Muscle of back (tissue), 11 donors: ENCODE measurements around the gene CCDC63. TPM values are rescaled to one million over a fixed set of nuclear protein-coding genes. Genes with fewer than 3 reads are reported as not detected.

ENCODE experiments used
- DNase-seq, 3 donors: peaks; one replicate each; pipeline versions ENCODE4 v3.0.0 to v3.0.0-alpha.2; 2013
- polyA plus RNA-seq, 10 donors: library from polyadenylated mRNA; unstranded; fragments of 120-200 nt; gene quantifications; one replicate each; pipeline ENCODE4 v1.2.1, GENCODE V29; 2013; ENCODE audit not compliant: insufficient read length in 10 of 10

Gene CCDC63
- polyA plus RNA-seq, 10 donors, result 0.13 to 0.18 (median 0.16) TPM; not detected in 6

DNA sequence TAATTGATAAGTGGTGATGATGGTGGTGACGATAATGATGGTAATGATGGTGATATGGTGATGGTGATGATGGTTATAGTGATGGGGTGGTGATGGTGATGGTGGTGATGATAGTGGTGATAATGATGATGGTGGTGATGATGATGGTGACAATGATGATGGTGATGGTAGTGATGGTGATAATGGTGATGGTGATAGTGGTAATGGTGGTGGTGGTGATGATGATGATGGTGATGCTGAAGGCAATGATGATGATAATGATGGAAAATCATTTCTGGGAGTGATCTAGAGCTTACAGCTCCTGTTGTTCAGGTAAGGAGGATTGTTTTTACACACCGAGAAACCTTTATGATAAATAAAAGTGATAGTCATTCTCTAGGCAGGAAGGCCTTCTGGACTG lies 33.9 kb downstream of the CCDC63 start:
- DNase-seq, result no peak

DNA sequence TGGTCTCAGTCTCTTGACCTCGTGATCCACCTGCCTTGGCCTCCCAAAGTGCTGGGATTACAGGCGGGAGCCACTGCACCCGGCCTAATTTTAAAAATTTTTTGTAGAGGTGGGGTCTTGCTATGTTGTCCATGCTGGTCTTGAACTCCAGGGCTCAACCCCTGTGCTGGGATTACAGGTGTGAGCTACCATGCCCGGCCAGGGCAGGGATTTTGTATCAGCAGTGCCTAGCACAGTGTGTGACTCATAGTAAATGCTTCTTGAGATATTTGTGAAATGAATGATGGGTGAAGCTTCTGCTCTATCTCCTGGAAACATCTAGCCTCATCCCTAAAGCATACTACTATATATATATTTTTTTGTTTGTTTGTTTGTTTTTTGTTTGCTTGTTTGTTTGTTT lies 36.5 kb downstream of the CCDC63 start:
- no peak for DNase-seq

DNA sequence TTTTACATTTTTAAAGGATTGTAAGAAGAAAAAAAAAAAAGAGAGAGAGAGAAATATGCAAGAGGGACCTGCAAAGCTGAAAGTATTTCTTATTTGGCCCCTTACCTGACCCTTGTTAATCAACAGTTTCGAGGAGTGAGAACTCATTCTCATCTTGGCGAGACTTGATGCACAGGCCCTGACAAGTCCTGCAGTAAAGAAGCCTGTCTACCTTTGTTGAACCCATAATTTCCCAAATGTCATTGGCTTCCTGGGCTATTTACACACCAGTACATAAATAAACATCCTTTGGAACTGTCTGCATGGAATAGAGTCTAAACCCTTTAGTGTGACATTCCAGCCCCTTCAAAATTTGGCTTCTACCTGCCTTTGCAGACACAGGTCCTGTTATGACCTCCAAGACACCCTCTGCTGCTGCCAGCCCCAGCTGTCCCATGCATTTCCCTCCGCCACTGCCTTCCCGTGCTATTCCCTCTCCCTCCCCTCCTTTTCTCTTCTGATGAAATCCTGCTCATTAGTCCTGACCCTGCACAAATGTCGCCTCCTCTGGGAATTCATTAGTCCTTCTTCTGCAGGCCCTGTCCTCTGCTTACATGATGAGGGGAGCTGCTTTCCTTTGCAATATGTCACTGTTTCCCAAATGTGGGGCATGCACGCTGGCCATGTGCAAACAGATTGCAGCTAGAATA lies 38.5 kb downstream of the CCDC63 start:
- no peak for DNase-seq

DNA sequence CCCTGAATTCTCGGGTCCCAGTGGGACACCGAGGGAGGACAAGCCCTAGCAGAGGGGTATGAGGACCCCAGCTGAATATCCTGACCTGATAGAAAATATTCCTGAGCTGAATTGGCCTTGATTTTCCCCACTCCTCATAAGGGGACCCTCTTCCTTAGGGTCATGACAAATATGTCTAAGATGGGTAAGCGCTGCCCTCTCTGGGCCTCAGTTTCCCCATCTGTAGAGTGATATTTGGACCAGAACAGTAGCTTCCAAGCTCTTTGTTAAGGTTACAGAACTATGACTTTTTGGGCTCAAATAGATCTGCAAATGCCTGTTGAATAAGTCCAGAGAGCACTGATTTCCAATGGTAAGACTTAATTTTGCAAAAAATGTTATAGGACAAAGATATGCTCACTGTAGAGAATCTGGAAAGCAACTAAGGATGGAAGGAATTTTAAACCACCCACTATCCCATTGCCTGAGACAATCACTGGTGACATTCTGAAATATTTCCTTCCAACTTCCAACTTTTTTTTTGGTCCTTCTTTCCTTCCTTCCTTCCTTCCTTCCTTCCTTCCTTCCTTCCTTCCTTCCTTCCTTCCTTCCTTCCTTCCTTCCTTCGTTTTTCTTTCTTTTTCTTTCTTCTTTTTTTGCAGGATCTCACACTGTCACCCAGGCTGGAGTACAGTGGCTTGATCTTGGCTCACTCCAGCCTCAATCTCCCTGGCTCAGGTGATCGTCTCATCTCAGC lies 41.6 kb downstream of the CCDC63 start:
- no peak for DNase-seq

DNA sequence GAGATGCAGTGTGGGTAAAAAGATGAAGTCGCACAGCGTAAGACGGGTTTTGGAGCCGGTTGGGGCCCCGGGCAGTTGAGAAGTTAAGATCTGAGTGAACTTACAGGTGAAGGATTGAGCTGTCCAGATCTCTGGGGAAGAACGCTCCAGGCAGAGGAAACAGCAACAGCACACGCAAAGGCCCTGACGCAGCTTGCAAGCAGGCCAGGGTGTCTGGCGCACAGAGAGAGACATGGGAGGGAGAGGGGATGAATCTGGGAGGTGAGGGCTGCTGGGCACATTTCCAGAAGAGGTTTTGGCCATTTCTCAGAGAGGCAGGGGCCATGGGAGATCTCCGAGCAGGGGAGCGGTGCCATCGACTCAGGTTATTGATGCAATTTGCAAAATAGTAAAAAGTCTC lies 42.6 kb downstream of the CCDC63 start:
- no peak for DNase-seq

DNA sequence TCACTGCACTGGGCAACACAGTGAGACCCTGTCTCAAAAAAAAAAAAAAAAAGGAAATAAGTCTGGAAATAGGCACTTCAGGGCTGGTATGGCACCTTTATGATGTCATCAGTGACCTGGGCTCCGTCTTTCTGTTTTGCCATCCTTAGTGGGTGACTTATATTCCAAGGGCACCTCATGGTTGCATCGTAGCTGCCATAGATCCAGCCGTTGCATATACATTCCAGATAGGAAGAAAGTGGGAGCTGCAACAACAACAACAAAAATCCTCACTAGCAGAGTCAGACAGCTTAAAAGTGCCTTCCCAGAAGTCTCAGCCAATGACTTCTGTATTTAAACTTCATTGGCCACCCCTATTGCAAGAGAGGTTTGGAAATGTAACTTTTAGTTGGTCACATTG lies 47.2 kb downstream of the CCDC63 start:
- no peak for DNase-seq

DNA sequence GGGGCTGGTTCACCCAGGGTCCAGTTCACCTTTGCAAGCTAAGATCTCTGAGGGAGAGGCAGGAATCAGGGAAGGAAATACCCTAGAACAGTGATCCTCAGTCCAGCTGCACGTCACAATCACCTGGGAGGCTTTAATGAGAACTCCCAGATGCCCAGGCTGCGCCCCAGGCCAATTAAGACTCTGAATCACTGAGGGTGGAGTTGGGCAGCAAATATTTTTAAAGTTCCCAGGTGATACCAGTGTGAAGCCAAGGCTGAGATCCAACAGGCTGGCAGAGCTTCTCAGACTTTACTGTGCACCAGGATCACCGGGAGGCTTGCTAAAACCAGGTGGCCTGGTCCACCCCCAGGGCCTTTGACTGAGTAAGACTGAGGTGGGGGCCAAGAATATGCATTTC lies 49.8 kb downstream of the CCDC63 start:
- DNase-seq, result no peak

DNA sequence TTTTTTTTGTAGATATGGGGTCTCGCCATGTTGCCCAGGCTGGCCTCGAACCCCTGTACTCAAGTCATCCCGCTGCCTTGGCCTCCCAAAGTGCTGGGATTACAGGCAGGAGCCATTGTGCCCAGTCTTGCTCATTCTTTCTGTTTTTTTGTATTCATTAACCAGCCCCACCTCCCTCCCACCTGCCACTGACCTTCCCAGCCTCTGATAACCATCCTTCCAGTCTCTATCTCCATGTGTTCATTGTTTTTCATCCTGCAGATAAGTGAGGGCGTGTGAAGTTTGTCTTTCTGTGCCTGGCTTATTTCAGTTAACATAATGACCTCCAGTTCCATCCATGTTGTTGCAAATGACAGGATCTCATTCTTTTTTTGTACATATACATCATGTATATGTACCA lies 54.6 kb downstream of the CCDC63 start:
- no peak for DNase-seq

DNA sequence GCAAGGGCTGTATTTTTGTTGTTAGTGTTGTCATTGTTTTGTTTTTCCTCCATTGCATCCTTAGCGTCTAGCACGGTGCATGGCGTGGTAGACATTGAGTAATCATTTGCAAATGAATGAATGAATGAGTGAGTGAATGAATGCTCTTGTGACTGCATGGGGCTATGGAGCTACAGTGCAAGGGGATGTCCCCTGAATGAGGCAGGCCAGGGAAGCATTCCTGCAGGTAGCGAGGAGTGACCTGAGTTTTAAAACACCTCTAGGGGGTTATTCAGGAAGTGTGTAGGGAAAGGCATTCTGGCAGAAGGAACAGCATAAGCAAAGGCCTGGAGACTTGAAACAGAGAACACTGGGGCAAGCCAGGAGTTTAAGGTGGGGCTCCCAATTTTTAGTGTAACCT lies 56.7 kb downstream of the CCDC63 start:
- no peak for DNase-seq

DNA sequence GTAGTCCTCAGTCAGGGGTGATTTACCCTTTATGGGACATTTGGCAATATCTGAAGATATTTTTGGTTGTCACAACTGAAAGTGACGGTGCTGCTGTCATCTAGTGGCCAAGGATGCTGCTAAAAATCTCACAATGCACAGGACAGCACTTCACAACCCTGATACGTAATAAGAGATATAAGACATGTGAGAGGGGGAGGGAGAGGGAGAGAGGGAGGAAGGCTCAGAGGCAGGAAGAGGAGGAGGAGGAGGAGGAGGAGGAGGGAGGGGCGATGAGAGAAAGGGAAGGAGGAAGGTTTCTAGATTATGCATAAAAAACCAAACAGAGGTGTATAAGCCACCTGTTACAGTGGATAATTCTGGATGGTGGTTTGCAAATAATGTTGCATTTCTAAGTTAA lies 59.3 kb downstream of the CCDC63 start:
- DNase-seq, result no peak

DNA sequence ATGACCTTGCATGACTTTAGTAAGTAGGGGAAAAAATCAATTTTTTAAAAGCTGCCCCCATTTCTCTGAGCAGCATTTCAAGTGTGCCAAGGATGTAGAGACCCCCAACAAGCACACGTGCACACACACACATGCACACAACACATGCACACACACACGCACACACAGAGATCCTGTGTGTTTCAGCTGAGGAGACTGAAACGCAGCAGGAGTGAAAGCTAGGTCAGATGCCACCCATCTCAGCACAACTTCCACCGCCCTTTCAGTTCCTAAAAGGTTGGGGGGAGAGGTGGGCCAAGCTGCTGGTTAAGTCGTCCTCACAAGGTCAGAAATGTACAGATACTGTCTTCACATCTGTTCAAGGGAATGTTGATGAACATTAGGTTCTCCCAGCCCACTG lies 59.7 kb downstream of the CCDC63 start:
- no peak for DNase-seq

DNA sequence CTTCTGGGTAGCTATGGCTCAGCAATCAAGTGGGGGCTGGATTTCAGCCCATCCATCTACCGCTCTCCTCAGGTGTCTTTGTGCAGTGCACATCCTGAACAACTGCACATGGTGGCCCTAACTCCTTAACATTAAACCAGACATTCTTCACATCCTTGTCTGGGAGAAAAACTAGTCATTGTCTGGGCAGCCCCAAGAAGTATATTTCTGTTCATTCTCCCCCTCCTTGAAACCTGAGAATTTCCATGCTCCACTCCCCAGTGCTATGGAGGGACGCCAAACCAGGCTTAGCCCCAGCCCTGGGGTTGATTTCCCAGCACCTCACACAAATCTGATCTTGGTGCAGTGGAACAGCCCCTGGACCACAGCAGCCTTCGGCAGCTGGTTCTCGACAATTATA lies 60.2 kb downstream of the CCDC63 start:
- DNase-seq, result no peak

DNA sequence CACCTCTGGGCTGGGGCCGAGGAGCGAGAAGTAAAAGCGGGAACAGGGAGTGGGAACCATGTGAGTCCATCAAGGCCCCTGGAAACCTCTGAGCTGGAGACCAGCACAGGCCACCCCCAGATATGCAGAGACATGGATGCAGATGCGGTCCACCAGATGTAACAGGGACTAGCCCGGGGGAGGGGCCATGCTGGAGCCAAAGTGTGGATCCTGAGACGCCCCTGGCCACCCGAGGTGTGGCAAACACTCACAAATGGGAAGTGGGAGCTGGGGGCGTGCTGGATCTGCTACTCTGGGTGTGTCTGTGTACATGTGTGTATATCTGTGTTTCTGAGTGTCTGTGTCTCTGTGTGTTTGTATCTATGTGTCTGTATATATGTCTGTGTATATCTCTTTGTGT lies 60.8 kb downstream of the CCDC63 start:
- no peak for DNase-seq

DNA sequence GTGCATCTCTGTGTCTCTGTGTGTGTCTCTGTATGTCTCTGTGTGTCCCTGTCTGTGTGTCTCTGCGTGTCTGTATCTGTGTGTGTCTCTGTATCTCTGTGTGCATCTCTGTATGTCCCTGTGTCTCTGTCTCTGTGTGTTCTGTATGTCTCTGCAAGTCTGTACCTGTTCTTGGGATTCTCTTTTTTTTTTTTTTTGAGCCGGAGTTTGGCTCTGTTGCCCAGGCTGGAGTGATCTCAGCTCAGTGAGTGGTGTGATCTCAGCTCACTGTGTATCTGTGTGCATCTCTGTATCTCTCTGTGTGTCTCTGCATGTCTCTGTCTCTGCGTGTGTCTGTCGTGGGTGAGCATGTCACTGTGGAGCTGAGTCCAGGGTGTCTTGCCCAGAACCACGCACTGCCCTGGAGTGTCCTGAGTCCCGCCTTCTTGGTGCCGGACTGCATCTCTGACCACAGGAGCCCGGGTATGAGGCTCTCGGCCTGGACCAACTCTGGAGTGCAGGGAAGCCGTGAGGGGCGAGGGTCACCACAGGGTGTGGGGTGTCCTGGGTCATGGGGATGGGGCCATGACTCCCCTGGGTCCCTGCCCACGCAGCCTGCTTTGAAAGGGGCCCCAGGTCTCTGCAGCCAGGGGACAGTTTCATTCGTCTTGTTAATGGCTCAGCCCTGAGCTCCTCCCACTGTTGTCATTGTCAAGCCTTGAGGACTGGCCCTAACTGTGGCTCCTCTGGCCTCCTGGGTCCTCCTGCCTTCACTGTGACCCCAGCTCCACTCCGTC lies 61.8 kb downstream of the CCDC63 start:
- no peak for DNase-seq

DNA sequence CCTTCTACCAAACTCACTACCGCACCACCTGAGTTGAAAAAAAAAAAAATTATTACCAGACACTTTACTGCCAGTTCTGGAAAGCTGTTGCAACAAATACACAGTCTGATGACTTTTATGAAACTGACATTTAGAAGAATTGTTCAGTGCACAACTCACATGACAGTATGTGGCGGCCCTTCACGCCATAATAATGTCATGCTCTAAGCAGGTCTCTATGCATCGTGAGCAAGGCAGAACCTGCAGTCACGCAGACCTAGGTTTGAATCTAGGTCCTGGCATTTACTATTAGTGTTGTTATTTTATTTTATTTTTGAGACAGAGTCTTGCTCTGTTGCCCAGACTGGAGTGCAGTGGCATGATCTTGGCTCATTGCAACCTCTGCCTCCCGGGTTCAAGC lies 65.5 kb downstream of the CCDC63 start:
- DNase-seq, result no peak

DNA sequence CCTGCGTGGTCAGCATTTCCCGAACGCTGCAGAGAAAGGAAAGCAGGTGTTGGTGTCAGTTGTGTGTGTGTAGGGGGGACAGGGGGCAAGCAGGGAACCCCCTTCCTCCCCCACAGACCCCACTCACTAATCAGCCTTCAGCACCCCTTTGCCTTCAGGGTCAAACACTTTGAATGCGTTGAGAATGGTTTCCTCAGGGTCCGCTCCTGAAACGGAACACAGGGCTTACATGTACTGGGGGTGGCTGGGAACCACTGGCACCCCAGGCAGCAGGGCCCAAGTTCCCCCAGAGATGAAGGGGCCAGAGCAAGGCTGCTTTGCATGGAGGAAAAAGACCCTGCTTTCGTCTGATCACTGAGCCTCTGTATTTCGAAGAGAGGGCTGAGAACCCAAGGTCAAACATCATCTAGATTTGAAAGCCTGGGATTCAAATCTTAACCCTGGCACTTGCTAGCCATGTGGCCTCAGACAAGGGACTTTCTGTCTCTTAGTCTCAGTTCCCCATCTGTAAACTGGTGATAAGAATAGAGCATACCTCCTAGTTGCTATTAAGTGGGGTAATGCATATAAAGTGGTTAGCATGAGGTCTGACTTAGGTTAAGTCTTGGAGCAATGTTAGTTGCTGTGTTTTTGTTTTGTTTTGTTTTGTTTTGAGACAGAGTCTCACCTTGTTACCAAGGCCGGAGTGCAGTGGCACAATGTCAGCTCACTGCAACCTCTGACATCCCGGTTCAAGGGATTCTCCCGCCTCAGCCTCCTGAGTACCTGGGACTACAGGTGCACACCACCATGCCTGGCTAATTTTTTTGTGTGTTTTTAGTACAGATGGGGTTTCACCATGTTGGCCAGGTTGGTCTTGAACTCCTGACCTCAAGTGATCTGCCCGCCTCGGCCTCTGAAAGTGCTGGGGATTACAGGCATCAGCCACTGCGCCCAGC lies 66.6 kb downstream of the CCDC63 start:
- DNase-seq, result no peak

DNA sequence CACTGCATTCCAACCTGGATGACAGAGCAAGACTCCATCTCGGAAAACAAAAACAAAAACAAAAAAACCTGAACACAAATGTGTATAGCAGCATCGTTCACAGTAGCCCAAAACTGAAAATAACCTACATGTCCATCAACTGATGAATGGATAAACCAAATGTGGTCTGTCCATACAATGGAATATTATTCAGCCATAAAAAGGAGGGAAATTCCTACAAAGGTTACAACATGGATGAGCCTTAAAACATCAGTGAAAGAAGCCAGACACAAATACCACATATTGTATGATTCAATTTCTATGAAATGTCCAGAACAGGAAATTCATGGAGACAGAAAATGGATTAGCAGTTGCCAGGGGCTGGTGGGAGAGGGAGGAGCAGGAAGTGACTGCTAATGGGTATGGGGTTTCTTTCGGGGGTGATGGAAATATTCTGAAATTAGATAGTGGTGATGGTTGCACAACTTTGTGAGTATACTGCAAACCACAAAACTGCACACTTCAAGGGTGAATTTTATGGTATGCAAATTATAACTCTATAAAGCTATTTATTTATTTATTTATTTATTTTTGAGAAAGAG lies 69.6 kb downstream of the CCDC63 start:
- DNase-seq, result no peak

DNA sequence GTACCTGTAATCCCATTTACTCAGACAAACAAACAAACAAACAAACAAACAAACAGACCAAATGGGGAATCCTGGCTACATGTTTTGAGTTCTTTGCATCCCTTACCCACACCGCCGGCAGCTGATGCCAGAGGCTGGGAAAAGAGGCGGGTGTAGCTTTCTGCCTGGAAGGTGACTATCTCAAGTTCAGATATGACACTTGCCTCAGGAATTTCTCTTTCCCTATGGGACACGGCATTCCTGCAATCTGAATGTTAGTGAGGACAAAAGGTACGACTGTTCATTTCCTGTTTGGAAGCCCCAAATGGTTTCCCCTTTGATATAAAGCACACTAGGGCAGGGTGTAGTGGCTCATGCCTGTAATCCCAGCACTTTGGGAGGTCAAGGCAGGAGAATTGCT lies 70.7 kb downstream of the CCDC63 start:
- DNase-seq, result peak in 1 of 3 donors; percentile 52

DNA sequence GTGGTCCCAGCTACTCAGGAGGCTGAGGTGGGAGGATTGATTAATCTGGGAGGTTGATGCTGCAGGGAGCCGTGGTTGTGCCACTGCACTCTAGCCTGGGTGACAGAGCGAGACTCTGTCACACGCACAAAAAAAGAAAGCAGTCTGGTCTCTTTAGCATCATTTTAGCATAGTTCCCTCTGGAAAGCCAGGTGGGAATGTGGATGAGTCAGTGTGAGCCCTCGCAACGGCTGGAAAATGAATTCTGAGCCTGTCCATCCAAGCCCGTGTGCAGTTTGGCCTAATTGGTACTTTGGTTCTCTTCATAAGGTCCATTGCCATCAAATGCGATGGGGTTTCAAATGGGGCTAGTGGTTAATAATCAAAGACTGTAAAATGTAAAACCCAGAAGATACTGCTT lies 71.2 kb downstream of the CCDC63 start:
- DNase-seq, result no peak

DNA sequence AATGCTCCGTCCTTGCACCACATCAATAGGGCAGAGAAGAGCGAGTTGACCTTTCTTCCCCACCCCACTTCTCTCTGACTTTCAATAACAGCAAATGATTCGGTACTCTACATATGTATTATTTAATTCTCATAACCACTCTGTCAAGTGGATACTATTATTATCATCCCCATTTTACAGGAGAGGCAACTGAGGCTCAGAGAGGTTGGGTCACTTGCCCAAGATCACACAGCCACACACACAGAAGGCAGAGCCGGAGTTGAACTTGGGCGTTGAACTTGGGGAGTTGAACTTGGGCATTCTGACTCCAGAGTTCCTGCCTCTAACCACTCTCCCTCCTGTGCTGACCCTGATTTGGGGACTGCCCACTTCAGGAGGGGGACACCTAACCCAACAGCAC lies 72.9 kb downstream of the CCDC63 start:
- DNase-seq, result no peak

DNA sequence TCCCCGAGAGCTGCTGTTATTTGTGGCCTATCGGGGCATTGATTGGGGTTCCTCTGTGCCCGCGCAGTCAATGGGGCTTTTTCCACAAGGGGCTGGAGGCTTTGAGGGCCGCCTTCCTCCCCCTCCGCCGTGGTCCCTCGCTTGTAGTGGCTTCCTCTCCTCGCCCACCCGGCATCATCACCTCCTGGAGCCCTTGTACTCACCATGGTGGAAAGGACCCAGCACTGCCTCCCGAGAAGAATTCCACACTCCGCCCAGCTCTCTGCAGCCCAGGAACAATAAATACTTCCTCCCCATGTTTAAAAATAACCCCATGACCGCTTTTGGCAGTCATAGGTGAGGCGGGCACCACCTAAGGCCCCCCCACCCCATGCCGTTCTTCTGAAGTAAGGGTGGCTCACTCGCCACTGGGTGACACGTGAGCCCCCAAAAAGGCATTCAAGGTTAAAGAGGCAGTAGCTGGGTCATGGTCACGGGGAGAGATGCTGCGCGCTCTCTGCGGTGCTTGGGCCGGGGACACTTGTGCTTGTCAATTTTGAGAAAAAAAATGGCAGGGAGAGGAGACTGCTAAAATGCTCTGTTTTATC lies 73.6 kb downstream of the CCDC63 start, which contains the start of gene MYL2:
Gene MYL2 (minus strand): TSS at position 256 of the 587 bp plus-strand sequence. CDS start 50 bp downstream, at position 206.
- DNase-seq, result no peak
